ENCODE results near the gene ZFYVE1.
A peak's percentile ranks its signal among the peaks of the same experiment; 100 is the strongest.
"Not testable (repeated sequence)": the region's sequence is repeated elsewhere in the genome, so short reads cannot be mapped to it uniquely, and the experiment has no call there.

The ZFYVE1 gene, protein sequence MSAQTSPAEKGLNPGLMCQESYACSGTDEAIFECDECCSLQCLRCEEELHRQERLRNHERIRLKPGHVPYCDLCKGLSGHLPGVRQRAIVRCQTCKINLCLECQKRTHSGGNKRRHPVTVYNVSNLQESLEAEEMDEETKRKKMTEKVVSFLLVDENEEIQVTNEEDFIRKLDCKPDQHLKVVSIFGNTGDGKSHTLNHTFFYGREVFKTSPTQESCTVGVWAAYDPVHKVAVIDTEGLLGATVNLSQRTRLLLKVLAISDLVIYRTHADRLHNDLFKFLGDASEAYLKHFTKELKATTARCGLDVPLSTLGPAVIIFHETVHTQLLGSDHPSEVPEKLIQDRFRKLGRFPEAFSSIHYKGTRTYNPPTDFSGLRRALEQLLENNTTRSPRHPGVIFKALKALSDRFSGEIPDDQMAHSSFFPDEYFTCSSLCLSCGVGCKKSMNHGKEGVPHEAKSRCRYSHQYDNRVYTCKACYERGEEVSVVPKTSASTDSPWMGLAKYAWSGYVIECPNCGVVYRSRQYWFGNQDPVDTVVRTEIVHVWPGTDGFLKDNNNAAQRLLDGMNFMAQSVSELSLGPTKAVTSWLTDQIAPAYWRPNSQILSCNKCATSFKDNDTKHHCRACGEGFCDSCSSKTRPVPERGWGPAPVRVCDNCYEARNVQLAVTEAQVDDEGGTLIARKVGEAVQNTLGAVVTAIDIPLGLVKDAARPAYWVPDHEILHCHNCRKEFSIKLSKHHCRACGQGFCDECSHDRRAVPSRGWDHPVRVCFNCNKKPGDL

DNA sequence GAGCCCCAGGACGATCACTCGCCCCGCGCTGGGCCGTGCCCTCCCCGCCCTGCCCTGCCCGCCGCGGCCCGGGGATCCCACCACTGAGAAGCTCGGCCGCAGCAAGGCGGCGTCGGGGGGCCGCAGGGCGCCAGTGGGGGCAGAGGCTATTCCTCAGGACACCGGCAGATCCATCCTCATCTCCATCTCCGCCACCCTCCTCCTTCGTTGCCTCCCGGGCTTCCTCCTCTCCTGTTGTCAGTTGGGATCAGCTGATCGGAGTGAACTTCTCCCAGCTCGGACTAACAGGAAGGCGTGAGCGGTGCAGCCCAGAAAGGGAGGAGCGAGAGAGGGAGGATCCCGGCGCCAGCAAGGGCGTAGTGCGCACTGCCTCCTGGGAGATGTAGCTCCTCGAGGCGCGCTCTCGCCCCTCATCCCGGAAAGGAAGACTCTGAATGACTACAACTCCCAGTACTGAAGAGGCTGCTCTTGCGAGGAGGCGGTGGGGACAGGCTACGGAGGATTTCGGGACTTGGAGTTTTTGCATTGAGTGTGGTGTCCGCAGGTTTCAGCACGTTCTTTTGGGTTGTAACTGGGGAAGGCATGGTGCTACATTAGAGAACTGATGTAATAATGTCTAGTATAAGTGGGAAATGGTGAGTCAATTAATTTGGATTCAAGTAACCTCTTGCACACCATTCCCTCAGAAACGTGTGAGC is at the start of gene ZFYVE1:
ZFYVE1 (minus strand) TSS at position 262 of the 698 bp plus-strand sequence. CDS start 2,598 bp downstream, outside the sequence.
- DNase-seq, result peak; percentile 99
- in situ Hi-C loops (cut with MboI; ENCODE audit: low pct_unique_long_range_greater_than_20kb, low sequenced_read_pairs), result no loop called here

DNA sequence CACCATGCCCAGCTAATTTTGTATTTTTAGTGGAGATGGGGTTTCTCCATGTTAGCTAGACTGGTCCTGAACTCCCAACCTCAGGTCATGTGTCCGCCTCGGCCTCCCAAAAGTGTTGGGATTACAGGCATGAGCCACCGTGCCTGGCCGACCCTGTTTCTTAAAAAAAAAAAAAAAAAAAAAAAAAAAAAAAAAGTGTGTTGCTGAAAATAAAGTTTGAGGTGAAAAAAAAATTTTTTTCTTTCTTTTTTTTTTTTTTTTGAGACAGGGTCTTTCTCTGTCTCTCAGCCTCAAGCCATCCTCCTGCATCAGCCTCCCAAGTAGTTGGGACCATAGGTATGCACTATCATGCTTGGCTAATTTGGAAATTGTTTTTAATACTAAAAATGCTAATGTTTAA is 42.7 kb upstream of the ZFYVE1 start:
- in situ Hi-C loops (cut with MboI; ENCODE audit: low pct_unique_long_range_greater_than_20kb, low sequenced_read_pairs), result no loop called here

DNA sequence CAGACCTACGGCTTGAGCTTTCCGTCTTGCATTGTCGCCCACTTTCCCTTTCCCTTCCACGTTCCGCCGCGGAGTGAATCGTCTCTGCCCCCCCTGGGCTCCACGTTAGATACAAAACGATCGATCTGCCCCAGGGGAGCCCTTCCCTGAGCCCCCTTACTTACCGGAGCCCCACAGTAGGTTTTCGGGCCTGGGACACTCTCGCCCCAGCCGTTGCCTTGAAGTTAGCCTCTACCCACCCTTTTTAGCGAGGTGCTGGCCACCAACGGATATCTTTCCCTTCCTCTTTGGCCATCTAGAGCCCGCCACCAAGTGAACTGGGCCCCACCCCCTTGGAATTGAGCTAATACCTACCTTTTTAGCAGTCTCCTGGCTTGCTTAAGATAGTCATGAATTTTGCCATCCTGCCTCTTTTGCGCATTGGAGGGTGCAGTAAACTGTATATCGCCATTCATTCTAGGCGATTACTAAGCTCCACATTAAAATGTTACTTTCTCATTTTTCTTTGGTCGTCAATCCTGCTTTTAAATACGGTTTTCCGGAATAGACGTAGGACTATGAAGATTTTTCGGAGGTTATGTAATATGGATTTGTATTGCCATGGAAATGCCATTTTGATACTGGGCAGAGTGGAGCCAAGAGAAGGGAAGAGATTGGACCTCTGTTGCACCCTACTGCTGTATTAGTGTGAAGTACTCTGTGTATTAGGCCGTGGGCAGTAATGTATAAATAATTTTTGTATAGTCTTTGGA is 32.2 kb upstream of the ZFYVE1 start:
- in situ Hi-C loops (cut with MboI; ENCODE audit: low pct_unique_long_range_greater_than_20kb, low sequenced_read_pairs), result no loop called here
- peak; percentile 62 for DNase-seq

More for the DNA sequence above, 42.7 kb upstream of the ZFYVE1 start:
- no peak for DNase-seq

DNA sequence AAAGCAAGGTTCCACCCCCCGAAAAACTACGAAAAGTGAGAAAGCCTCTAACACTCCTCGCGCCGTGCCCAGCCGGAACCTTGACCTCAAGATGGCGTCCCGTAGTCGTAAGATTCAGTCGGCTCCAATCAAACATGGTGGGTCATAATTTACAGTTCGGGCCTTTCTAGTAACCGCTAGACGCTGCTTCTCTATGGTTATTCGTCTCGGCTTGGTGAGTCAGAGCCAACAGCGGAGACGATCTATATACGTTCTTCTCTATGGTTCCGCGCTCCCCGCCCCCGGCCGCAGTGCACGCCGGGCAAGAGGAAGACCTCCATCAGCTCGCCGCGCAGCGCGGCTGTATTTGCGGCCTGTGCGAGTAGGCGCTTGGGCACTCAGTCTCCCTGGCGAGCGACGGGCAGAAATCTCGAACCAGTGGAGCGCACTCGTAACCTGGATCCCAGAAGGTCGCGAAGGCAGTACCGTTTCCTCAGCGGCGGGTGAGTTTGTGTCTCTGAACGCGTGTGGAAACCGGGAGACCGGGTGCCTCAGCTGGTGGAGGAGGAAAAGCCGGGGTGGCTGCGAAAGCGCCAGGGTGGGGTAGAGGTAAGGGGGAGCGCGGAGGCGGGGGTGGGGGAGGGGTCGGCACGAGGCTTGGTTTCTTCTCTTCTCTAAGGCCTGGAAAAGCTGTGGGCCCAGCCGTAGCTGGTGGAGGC is 31.5 kb upstream of the ZFYVE1 start, which contains the start of gene RBM25:
RBM25 (plus strand) TSS at position 311 of the 698 bp plus-strand sequence. CDS start 13,108 bp downstream, outside the sequence.
- DNase-seq, result peak; percentile 98
- in situ Hi-C loops (cut with MboI; ENCODE audit: low pct_unique_long_range_greater_than_20kb, low sequenced_read_pairs), result no loop called here

DNA sequence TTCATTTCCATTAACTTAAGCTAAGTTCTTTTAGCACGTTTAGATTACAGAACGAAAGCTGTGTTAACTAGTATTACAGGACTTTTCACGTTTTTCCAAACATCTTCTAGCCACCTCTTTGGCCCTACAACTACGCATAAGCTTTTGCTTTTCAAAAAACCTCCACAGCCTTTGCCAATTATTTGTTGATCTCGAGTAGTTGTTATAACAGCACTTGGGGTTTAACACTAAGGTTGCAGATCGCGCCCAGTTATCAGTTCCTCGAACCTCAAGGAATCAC is 31.0 kb upstream of the ZFYVE1 start:
- in situ Hi-C loops (cut with MboI; ENCODE audit: low pct_unique_long_range_greater_than_20kb, low sequenced_read_pairs), result no loop called here
- DNase-seq, result no peak

DNA sequence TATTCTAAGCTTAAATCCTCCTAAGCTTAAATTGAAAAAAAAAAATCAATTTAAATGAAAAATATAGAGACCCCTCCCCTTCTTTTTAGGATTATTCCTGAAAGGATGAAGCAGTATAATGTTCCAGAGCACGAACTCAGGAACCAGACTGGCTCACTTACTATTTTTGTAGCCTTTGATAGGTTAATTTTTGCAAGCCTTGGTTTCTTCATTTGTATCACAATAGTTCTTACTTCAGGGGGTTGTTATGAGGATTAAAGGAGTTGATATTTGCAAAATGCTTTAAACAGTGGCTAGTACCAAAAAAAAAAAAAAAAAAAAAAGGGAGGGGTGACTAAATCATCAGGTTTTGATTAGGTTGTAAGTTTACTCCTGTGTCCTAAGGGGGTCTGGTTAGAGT is 28.3 kb upstream of the ZFYVE1 start:
- no peak for DNase-seq
- in situ Hi-C loops (cut with MboI; ENCODE audit: low pct_unique_long_range_greater_than_20kb, low sequenced_read_pairs), result no loop called here

DNA sequence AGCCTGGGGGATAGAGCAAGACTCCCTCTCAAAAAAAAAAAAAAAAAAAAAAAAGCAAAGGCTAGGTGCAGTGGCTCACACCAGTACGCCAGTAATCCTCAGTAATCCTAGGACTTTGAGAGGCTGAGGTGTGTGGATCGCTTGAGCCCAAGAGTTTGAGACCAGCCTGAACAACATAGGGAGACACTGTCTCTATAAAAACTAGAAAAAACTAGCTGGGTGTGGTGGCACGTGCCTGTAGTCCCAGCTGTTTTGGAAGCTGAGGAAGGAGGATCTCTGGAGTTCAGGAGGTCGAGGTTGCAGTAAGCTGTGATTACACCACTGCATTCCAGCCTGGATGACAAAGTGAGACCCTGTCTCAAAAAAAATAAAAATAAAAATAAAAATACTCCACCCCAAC is 22.5 kb upstream of the ZFYVE1 start:
- in situ Hi-C loops (cut with MboI; ENCODE audit: low pct_unique_long_range_greater_than_20kb, low sequenced_read_pairs), result no loop called here
- DNase-seq, result no peak

DNA sequence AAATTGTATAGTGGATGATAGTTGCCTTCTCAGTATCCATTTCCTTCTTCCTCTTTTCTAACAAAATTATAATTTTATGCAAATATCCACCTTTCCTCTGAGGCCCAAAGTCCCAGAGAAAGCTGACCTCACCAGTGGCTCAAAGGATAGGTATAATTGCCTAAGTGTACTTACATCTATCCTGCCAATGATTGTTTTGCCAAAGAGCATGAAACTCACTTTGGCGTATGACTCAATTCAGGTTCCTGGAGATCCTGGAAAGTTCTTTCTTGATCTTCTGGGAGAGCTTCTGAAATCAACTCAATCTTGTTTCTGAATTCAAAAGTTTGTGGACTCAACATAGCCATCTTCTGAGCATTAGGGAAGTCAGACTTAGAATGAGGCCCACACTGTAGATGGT is 20.9 kb upstream of the ZFYVE1 start:
- in situ Hi-C loops (cut with MboI; ENCODE audit: low pct_unique_long_range_greater_than_20kb, low sequenced_read_pairs), result no loop called here
- DNase-seq, result no peak

DNA sequence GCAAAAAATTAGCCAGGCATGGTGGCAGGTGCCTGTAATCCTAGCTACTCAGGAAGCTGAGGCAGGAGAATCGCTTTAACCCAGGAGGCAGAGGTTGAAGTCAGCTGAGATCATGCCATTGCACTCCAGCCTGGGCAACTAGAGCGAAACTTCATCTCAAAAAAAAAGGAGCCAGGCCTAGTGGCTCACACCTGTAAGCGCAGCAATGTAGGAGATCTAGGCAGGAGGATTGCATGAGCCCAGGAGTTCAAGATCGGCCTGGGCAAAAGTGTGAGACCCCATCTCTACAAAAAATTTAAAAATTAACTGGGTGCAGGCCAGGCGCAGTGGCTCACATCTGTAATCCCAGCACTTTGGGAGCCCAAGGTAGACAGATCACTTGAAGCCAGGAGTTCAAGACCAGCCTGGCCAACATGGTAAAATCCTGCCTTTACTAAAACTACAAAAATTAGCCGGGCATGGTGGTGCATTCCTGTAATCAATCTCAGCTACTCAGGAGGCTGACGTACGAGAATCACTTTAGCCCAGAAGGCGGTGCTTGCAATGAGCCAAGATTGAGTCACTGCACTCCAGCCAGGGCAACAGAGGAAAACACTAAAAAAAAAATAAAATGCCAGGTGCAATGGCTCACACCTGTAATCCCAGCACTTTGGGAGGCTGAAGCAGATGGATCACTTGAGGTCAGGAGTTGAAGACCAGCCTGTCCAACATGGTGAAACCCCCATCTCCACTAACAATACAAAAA is 10.0 kb upstream of the ZFYVE1 start:
- in situ Hi-C loops (cut with MboI; ENCODE audit: low pct_unique_long_range_greater_than_20kb, low sequenced_read_pairs); DNase-seq: not testable (repeated sequence)

DNA sequence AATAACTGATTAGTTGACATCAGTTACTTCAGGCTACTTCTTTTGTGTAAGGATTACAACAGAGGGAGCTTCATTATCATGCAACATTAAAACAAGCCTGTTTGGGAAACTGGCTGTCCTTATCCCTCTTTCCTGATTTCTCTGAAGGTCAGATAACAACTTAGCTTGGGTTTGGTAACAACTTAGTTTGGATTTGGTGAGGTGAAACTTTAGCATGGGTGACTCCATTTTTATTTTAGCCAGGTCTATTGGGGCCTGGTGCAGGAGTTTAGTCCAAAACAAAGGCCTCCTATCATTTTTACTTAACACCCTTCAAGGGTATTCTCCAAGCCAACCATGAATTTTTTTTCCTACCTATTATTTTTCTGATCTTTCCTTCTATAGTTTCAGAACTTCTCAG is 1.1 kb upstream of the ZFYVE1 start:
- in situ Hi-C loops (cut with MboI; ENCODE audit: low pct_unique_long_range_greater_than_20kb, low sequenced_read_pairs), result no loop called here
- no peak for DNase-seq

DNA sequence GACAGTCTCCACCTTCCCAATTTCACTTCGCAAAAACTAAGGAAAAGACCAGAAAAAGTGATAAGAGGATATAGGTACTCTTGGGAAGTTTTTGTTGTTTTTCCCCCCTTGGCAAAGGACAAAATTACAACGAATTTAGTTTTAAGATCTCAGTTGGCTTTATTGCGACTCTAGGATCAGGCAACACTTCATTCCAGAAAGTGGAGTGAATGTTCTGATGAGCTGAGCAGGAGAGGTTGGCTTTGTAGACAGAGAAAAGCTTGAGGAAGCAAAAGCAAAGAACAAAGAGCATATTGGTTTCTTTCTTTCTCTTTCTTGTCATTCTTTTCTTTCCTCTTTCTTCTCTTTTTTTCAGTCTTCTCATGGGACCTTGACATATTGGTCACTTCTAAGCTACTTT is 640 bp upstream of the ZFYVE1 start:
- DNase-seq, result no peak
- in situ Hi-C loops (cut with MboI; ENCODE audit: low pct_unique_long_range_greater_than_20kb, low sequenced_read_pairs), result no loop called here

DNA sequence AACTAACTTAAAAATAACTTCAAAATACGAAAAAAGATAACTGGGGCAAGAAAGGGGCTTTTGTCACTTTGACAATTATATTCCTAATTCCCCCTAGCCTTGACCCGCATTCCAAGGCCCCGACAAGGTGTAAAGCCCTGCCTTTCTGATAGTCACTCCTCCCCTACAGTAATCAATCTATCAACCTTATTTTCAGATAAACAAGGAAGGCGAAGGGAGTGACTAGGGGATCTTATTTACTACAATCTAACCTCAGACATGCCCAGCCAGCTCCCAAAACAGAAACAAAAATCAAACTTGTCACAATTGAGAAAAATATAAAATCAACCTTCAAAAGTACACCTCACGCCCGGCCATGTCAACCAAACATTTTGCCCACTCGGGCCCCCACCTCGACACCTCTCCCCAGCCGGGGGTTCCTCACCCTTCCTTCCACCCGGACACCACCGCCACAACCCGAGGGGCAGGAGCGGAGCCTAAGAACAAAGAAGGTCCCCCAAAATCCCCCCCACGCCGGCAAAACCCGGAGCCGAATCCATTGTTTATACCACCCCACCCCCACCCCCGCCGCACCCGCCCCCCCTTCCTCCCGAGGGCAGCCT is 562 bp downstream of the ZFYVE1 start:
- DNase-seq, result peak; percentile 16
- in situ Hi-C loops (cut with MboI; ENCODE audit: low pct_unique_long_range_greater_than_20kb, low sequenced_read_pairs), result no loop called here

DNA sequence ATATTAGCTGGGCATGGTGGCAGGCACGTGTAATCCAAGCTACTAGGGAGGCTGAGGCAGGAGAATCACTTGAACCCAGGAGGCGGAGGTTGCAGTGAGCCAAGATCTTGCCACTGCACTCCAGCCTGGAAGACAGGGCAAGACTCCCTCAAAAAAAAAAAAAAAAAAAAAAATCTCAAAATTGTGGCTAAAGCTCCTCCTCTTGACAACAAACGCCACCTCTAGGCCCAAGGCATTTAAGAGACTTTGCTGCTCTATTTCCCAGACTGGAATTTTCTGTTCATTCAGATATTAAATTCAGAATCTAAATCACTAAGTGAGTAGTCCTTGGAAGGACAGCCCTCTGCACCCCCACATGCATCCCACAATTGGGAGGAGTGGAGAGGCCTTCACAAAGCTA is 1.4 kb downstream of the ZFYVE1 start:
- in situ Hi-C loops (cut with MboI; ENCODE audit: low pct_unique_long_range_greater_than_20kb, low sequenced_read_pairs), result no loop called here

DNA sequence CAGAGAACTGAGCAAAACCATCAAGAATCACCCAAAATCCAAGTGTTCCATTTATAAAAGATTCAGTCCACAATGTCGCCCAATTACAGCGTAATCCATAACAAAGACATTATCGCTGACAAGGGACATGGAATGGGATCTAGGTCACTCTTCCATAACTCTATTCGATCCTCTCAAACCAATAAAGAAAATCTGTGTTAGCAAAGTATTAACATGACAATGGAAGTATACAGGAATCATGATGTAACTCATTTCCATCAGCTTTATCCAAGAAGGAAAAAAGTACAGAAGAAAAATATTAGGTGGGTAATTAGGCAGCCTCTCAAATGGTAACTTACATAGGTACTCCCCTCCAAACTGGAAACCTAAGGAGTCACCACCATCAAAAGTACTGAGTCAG is 4.9 kb downstream of the ZFYVE1 start:
- DNase-seq, result no peak
- in situ Hi-C loops (cut with MboI; ENCODE audit: low pct_unique_long_range_greater_than_20kb, low sequenced_read_pairs), result no loop called here

More for the DNA sequence above, 1.4 kb downstream of the ZFYVE1 start:
- DNase-seq, result no peak

DNA sequence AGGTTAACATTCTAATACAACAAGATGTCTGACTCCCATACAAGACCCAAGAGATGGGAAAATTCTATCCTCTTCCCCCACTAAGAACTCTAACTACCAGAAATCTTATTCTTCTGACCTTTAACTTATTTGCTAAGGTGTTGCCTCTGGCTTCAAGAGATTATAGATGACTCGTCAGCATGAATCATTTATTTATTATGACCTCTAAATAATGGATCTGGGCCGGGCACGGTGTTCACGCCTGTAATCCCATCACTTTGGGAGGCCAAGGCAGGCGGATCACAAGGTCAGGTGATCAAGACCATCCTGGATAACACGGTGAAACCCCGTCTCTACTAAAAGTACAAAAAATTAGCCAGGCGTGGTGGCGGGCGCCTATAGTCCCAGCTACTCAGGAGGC is 10.9 kb downstream of the ZFYVE1 start:
- in situ Hi-C loops (cut with MboI; ENCODE audit: low pct_unique_long_range_greater_than_20kb, low sequenced_read_pairs); DNase-seq: not testable (repeated sequence)

DNA sequence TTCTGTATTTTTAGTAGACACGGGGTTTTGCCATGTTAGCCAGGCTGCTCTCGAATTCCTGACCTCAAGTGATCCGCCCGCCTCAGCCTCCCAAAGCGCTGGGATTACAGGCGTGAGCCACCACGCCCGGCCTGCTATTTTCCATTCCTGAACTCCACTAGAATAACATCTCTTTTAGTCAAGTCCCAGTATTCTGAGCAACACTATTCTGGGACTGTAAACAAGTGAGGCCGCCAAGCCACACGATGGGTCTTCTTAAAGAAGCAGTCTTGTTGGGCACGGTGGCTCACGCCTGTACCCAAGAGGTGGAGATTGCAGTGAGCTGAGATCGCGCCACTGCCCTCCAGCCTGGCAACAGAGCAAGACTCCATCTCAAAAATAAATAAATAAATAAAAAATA is 11.4 kb downstream of the ZFYVE1 start:
- in situ Hi-C loops (cut with MboI; ENCODE audit: low pct_unique_long_range_greater_than_20kb, low sequenced_read_pairs), result not testable (repeated sequence)

DNA sequence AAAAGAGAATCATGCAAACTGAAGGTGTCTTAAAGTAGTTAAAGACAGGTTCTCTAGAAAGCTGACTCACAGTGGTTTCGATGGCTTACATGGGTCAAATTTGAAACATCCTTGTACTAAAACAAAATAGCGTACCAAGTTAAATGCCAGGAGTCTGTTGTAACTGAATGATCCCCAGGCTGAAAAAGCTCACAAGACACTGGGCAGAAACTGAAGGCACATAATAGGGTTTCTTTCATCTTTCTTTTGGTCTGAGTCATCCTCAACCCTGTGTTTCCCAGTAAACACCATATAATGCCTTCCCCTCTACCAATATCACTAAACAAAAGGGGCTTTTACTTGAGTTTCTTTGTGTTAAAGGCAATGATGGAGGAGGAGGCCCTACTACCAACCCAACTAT is 12.8 kb downstream of the ZFYVE1 start:
- no peak for DNase-seq
- in situ Hi-C loops (cut with MboI; ENCODE audit: low pct_unique_long_range_greater_than_20kb, low sequenced_read_pairs), result no loop called here

More for the DNA sequence above, 11.4 kb downstream of the ZFYVE1 start:
- DNase-seq, result not testable (repeated sequence)

DNA sequence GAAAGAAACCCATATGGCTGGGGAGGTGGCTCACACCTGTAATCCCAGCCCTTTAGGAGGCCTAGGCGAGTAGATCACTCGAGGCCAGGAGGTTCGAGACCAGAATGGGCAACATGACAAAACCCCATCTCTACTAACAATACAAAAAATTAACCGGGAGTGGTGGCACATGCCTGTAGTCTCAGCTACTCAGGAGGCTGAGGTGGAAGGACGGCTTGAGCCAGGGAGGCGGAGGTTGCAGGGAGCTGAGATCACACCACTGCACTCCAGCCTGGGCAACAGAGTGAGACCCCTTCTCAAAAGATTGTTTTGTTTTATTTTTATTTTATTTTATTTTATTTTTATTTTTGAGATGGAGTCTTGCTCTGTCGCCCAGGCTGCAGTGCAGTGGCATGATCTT is 15.7 kb downstream of the ZFYVE1 start:
- in situ Hi-C loops (cut with MboI; ENCODE audit: low pct_unique_long_range_greater_than_20kb, low sequenced_read_pairs), result not testable (repeated sequence)

More for the DNA sequence above, 15.7 kb downstream of the ZFYVE1 start:
- DNase-seq, result not testable (repeated sequence)

All from KBM-7 (cell line).